GM20000 (cell line): ENCODE measurements around the gene GET3.
"Not testable (repeated sequence)": the region's sequence is repeated elsewhere in the genome, so short reads cannot be mapped to it uniquely, and the experiment has no call there.

Experiments
- DNase-seq: peaks from one replicate; pipeline ENCODE4 v3.0.0; 2012; ENCODE audit warnings: low spot score
- TF ChIP-seq, protein P1 (sequence below): IDR thresholded peaks from 2 replicates; pipeline ENCODE4 v1.5.1; 2012; ENCODE audit warnings: mild to moderate bottlenecking, control low read depth; ENCODE audit errors: extremely low read depth, missing control alignments

Gene GET3

DNA sequence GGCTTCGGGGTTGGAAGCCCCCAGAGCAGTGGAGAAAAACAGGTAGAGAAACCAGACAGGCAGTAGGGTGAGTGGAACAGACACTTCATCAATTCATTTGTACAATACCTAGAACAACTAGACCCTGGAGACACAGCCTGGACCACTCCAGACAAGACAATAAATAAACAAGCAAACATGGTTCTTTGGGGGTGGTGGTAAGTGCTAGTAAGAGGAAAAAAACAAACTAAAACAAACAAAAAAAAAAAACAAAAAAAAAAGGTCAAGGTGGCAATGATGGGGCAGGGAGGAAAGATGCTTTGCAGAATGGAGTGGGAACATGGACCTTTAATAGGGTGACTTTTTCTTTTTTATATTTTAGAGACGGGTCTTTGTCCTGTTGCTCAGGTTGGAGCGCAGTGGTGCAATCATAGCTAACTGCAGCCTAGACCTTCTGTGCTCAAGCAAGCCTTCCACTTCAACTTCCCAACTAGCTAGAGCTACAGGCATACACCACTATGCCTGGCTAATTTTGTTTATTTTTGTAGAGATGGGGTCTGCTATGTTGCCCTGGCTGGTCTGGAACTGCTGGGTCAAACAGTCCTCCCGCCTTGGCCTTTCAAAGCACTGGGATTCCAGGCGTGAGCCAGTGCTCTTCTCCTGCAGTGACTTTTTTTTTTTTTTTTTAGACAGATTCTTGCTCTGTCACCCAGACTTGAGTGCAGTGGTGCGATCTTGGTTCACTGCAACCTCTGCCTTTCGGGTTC is 57.1 kb downstream of the GET3 start:
- no peak for DNase-seq
- TF ChIP-seq, protein P1, sequence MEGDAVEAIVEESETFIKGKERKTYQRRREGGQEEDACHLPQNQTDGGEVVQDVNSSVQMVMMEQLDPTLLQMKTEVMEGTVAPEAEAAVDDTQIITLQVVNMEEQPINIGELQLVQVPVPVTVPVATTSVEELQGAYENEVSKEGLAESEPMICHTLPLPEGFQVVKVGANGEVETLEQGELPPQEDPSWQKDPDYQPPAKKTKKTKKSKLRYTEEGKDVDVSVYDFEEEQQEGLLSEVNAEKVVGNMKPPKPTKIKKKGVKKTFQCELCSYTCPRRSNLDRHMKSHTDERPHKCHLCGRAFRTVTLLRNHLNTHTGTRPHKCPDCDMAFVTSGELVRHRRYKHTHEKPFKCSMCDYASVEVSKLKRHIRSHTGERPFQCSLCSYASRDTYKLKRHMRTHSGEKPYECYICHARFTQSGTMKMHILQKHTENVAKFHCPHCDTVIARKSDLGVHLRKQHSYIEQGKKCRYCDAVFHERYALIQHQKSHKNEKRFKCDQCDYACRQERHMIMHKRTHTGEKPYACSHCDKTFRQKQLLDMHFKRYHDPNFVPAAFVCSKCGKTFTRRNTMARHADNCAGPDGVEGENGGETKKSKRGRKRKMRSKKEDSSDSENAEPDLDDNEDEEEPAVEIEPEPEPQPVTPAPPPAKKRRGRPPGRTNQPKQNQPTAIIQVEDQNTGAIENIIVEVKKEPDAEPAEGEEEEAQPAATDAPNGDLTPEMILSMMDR: no peak

DNA sequence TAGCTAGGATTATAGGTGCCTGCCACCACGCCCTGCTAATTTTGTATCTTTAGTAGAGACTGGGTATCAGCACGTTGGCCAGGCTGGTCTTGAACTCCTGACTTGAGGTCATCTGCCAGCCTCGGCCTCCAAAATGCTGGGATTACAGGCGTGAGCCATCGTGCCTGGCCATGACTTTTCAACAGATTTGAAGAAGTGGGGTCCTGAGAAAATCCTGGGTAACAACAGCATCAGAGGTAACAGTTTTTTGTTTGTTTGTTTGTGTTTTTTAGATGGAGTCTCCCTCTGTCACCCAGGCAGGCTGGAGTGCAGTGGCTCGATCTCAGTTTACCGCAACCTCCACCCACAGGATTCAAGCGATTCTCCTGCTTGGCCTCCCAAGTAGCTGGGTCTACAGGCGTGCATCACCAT is 57.7 kb downstream of the GET3 start:
- no peak for DNase-seq
- TF ChIP-seq, protein P1: no peak

DNA sequence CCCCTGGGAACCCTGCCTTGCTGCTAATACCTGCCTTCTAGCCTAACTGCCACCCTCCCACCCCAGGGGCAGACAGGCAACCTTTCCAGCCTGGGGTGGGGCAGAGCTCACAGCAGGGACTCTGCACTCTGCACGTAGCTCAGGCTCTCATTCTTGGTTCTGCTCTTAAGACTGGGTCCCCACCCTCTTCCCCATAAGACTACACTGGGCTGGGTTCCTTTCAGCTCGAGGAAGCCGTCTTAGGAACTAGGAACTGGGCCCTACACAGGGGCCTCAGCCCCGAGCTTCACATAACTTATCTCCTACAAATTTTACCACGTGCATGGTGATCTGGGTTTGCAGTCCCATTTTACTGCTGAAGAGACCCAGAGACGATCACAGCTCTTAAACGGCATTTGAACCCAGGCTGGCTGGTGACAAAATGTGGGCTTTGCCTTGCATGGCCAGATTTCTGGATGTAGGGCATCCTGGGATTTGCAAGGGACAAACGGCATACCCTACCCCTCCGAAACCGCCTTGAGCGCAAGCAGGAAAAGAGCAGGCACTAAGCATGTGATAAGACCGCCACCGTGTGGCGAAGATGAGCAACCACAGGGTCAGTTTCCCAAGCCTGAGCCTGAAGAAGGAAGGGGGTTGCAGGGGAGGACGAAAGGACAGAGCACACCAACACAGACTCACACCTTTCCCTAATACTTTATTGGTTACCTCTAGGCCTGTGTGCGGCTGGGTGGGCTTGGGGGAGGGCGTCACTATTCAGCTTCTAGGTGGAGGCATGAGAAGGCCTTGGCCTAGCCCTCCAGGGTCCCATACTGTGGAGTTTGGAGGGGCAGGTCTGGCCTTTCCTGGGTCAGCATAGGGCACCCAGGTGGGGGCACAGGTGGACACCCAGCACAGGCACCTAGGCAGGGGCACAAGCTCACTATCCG is 59.1 kb downstream of the GET3 start:
- TF ChIP-seq, protein P1: peak; percentile 95
- peak; percentile 74 for DNase-seq

DNA sequence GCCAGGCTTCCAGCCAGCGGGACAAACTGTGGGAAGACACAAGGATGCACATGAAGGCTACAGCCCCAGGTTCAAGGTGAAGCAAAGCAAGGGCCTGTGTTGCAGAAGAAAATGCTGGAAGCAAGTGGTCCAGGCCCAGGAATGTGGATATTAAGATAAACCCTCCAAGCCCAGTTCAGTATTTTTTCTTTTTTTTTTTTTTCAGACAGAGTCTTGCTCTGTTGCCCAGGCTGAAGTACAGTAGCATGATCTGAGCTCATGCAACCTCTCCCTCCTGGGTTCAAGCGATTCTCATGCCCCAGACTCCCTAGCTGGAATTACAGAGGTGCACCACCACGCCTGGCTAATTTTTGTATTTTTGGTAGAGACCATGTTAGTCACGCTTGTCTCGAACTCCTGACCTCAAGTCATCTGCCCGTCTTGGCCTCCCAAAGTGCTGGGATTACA is 59.9 kb downstream of the GET3 start:
- TF ChIP-seq, protein P1: no peak
- DNase-seq: no peak

DNA sequence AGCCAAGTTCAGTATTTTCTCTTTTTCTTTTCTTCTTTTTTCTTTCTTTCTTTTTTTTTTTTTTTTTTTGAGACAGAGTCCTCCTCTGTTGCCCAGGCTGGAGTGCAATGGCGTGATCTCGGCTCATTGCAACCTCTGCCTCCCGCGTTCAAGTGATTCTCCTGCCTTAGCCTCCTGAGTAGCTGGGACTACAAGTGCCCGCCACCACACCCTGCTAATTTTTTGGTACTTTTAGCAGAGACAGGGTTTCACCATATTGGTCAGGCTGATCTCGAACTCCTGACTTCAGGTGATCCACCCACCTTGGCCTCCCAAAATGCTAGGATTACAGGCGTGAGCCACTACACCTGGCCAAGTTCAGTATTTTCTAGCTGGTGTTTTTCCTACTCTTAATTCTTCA is 60.3 kb downstream of the GET3 start:
- DNase-seq: not testable (repeated sequence)
